HG02678 (cell line): ENCODE measurements around the gene PLXNC1.
A peak's percentile ranks its signal among the peaks of the same experiment; 100 is the strongest.

ENCODE experiments used
- ATAC-seq: cut with Tn5 transposase; IDR thresholded peaks from one replicate; pipeline ENCODE4 v1.9.1; 2021; ENCODE audit warnings: mild to moderate bottlenecking, moderate library complexity; ENCODE audit not compliant: unreplicated experiment

Gene PLXNC1

GRCh38 chr12:94178882-94179281 is 30.5 kb downstream of the PLXNC1 start:
- ATAC-seq: no peak

GRCh38 chr12:94179723-94180122 is 31.3 kb downstream of the PLXNC1 start:
- no peak for ATAC-seq

GRCh38 chr12:94180558-94181296 is 32.4 kb downstream of the PLXNC1 start:
- ATAC-seq: no peak

- no peak for ATAC-seq
These were observed 34.8 kb downstream of the PLXNC1 start for GRCh38 chr12:94182986-94183707.

- ATAC-seq: no peak
These were observed 35.5 kb downstream of the PLXNC1 start for GRCh38 chr12:94183708-94184379.

GRCh38 chr12:94184995-94185719 is 36.8 kb downstream of the PLXNC1 start:
- ATAC-seq: no peak

GRCh38 chr12:94185801-94186200 is 37.4 kb downstream of the PLXNC1 start:
- ATAC-seq: no peak

GRCh38 chr12:94186278-94187241 is 38.2 kb downstream of the PLXNC1 start:
- no peak for ATAC-seq

GRCh38 chr12:94187361-94187760 is 39.0 kb downstream of the PLXNC1 start:
- no peak for ATAC-seq

GRCh38 chr12:94190623-94191022 is 42.2 kb downstream of the PLXNC1 start:
- no peak for ATAC-seq

- peak; percentile 43 for ATAC-seq
These were observed 42.6 kb downstream of the PLXNC1 start for GRCh38 chr12:94191023-94191422.

- ATAC-seq: no peak
These were observed 43.4 kb downstream of the PLXNC1 start for GRCh38 chr12:94191811-94192210.

- ATAC-seq: no peak
These were observed 44.1 kb downstream of the PLXNC1 start for GRCh38 chr12:94192506-94192905.

GRCh38 chr12:94193168-94193567 is 44.8 kb downstream of the PLXNC1 start:
- ATAC-seq: peak; percentile 57

GRCh38 chr12:94195483-94195882 is 47.1 kb downstream of the PLXNC1 start:
- ATAC-seq: no peak

GRCh38 chr12:94198469-94198868 is 50.1 kb downstream of the PLXNC1 start:
- no peak for ATAC-seq

- ATAC-seq: no peak
These were observed 50.5 kb downstream of the PLXNC1 start for GRCh38 chr12:94198872-94199271.

- no peak for ATAC-seq
These were observed 51.7 kb downstream of the PLXNC1 start for GRCh38 chr12:94200069-94200468.

GRCh38 chr12:94200695-94201094 is 52.3 kb downstream of the PLXNC1 start:
- no peak for ATAC-seq
